Chondrocyte (in vitro differentiated cells): Measurements from ENCODE around the gene AGBL1. TPM values are rescaled to one million over a fixed set of nuclear protein-coding genes. Genes with fewer than 3 reads are reported as not detected.

Source experiments
- DNase-seq: peaks from one replicate; pipeline ENCODE4 v3.0.0; 2021; ENCODE audit warnings: mixed read lengths, low spot score
- H3K27ac Mint-ChIP-seq: one replicate; pipeline ENCODE4 v1.8.0; 2021; ENCODE audit warnings: mild to moderate bottlenecking, moderate library complexity, mixed read lengths; ENCODE audit not compliant: unreplicated experiment
- H3K27me3 Mint-ChIP-seq: 2 replicates; pipeline ENCODE4 v1.8.0; 2021; ENCODE audit warnings: low read depth, mixed read lengths
- H3K36me3 Mint-ChIP-seq: 2 replicates; pipeline ENCODE4 v1.8.0; 2021; ENCODE audit warnings: low read depth, mixed read lengths
- H3K4me1 Mint-ChIP-seq: 2 replicates; pipeline ENCODE4 v1.8.0; 2021; ENCODE audit warnings: low read depth, mild to moderate bottlenecking, mixed read lengths
- H3K4me3 Mint-ChIP-seq: one replicate; pipeline ENCODE4 v1.8.0; 2021; ENCODE audit warnings: mild to moderate bottlenecking, moderate library complexity, mixed read lengths; ENCODE audit not compliant: unreplicated experiment
- H3K9me3 Mint-ChIP-seq: 2 replicates; pipeline ENCODE4 v1.8.0; 2021; ENCODE audit warnings: low read depth, mixed read lengths
- CTCF ChIP-seq: fragments of 200-600 bp; sonication (generic); IDR thresholded peaks from 2 replicates; pipeline ENCODE4 v1.5.0; 2021; ENCODE audit warnings: antibody characterized with exemption, mild to moderate bottlenecking, moderate library complexity
- total RNA-seq: library from RNA; stranded (reverse); gene quantifications from 3 replicates; pipeline ENCODE4 v1.2.1, GENCODE V29; 2021

AGBL1 gene
- total RNA-seq, 1 donor from 2014 or later: not detected

- Mint-ChIP-seq H3K27me3 (no peaks in the 10 kb centered on the region), H3K4me1 (no peaks in the 10 kb centered on the region), H3K36me3 (no peaks in the 10 kb centered on the region), H3K27ac (no peak overlapping the region), H3K4me3 (no peak overlapping the region), H3K9me3 (peaks cover 11% of the 10 kb centered on the region)
- TF ChIP-seq CTCF: no peak
- no peak for DNase-seq
Measured at GRCh38 chr15:86205096-86205495, 125.4 kb downstream of the AGBL1 start.

GRCh38 chr15:86213420-86213819 lies 133.7 kb downstream of the AGBL1 start:
- Mint-ChIP-seq H3K27me3 (no peaks in the 10 kb centered on the region), H3K36me3 (no peaks in the 10 kb centered on the region), H3K27ac (no peak overlapping the region), H3K4me3 (no peak overlapping the region), H3K9me3 (peaks cover 54% of the 10 kb centered on the region), H3K4me1 (no peaks in the 10 kb centered on the region)
- no peak for DNase-seq
- TF ChIP-seq CTCF: no peak

GRCh38 chr15:86213888-86214287 lies 134.2 kb downstream of the AGBL1 start:
- no peak for TF ChIP-seq CTCF
- Mint-ChIP-seq H3K36me3 (no peaks in the 10 kb centered on the region), H3K27ac (no peak overlapping the region)

GRCh38 chr15:86221119-86221518 lies 141.4 kb downstream of the AGBL1 start:
- H3K9me3 Mint-ChIP-seq: peaks cover 24% of the 10 kb centered on the region
- TF ChIP-seq CTCF: no peak
- H3K4me1 Mint-ChIP-seq: no peaks in the 10 kb centered on the region
- H3K27me3 Mint-ChIP-seq: peaks cover 4% of the 10 kb centered on the region
- no peak overlapping the region for H3K27ac Mint-ChIP-seq
- H3K36me3 Mint-ChIP-seq: no peaks in the 10 kb centered on the region
- no peak for DNase-seq
- H3K4me3 Mint-ChIP-seq: no peak overlapping the region

More at GRCh38 chr15:86213888-86214287, 134.2 kb downstream of the AGBL1 start:
- H3K9me3 Mint-ChIP-seq: peaks cover 52% of the 10 kb centered on the region
- no peak for DNase-seq
- H3K27me3 Mint-ChIP-seq: no peaks in the 10 kb centered on the region
- no peaks in the 10 kb centered on the region for H3K4me1 Mint-ChIP-seq
- H3K4me3 Mint-ChIP-seq: no peak overlapping the region

GRCh38 chr15:86229306-86229705 lies 149.6 kb downstream of the AGBL1 start:
- Mint-ChIP-seq H3K36me3 (no peaks in the 10 kb centered on the region), H3K4me1 (peaks cover 2% of the 10 kb centered on the region), H3K27ac (no peak overlapping the region), H3K9me3 (no peaks in the 10 kb centered on the region), H3K27me3 (peaks cover 24% of the 10 kb centered on the region), H3K4me3 (no peak overlapping the region)
- no peak for TF ChIP-seq CTCF
- DNase-seq: no peak
